Fibroblast of the aortic adventitia (primary cell): ENCODE results near the gene ZNF101. TPM values are rescaled to one million over a fixed set of nuclear protein-coding genes. Genes with fewer than 3 reads are reported as not detected.

Experiments
- DNase-seq: peaks from one replicate; pipeline ENCODE4 v3.0.0-alpha.2; 2010; ENCODE audit warnings: low read depth
- H3K4me3 ChIP-seq: 2 replicates; pipeline ENCODE4 v1.5.1; 2011; ENCODE audit warnings: low read depth, mild to moderate bottlenecking, control low read depth, low read length, moderate library complexity
- small RNA-seq: library from RNA; depleted of rRNA; stranded (forward); fragments of <200 nt; gene quantifications from one replicate; pipeline ENCODE3, GENCODE V24; 2012
- total RNA-seq: library from RNA; depleted of rRNA; stranded (reverse); fragments of >200 nt; gene quantifications from 2 replicates; pipeline ENCODE4 v1.2.3, GENCODE V29; 2012; ENCODE audit warnings: low replicate concordance
- TF ChIP-seq, protein P1 (sequence below): IDR thresholded peaks from 2 replicates; pipeline ENCODE4 v1.5.1; 2011; ENCODE audit warnings: mild to moderate bottlenecking, low read length, control low read depth, inconsistent platforms; ENCODE audit not compliant: insufficient read depth

ZNF101 gene
- total RNA-seq, 1 donor, result 6.8 TPM

DNA sequence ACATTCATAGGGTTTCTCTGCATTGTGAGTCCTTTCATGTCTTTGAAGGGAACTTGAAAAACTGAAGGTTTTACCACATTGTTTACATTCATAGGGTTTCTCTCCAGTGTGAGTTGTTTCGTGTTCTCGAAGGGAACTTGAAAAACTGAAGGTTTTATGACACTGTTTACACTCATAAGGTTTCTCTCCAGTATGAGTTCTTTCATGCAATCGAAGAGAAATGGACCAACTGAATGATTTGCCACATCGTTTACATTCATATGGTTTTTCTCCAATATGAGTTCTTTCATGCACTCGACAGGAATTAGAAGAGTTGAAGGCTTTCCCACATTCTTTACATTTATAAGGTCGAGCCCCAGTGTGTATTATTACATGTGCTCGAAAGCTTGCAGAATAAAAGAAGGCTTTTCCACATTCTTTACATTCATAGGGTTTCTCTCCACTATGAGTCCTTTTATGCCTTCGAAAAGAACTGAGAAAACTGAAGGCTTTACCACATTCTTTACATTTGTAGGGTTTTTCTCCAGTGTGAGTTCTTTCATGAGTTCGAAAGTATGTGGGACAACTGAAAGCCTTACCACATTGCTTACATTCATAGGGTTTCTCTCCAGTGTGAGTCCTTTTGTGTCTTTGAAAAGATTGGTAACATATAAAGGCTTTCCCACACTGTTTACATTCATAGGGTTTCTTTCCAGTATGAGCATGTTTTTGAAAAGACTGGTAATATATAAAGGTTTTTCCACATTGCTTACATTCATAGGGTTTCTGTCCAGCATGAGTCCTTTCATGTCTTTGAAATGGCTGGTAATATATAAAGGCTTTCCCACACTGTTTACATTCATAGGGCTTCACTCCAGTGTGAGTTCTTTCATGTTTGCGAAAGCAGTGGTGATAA, 43.5 kb downstream of the ZNF101 start:
- TF ChIP-seq, protein P1, sequence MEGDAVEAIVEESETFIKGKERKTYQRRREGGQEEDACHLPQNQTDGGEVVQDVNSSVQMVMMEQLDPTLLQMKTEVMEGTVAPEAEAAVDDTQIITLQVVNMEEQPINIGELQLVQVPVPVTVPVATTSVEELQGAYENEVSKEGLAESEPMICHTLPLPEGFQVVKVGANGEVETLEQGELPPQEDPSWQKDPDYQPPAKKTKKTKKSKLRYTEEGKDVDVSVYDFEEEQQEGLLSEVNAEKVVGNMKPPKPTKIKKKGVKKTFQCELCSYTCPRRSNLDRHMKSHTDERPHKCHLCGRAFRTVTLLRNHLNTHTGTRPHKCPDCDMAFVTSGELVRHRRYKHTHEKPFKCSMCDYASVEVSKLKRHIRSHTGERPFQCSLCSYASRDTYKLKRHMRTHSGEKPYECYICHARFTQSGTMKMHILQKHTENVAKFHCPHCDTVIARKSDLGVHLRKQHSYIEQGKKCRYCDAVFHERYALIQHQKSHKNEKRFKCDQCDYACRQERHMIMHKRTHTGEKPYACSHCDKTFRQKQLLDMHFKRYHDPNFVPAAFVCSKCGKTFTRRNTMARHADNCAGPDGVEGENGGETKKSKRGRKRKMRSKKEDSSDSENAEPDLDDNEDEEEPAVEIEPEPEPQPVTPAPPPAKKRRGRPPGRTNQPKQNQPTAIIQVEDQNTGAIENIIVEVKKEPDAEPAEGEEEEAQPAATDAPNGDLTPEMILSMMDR, result no peak
- no peak overlapping the region for H3K4me3 ChIP-seq
- DNase-seq, result no peak

DNA sequence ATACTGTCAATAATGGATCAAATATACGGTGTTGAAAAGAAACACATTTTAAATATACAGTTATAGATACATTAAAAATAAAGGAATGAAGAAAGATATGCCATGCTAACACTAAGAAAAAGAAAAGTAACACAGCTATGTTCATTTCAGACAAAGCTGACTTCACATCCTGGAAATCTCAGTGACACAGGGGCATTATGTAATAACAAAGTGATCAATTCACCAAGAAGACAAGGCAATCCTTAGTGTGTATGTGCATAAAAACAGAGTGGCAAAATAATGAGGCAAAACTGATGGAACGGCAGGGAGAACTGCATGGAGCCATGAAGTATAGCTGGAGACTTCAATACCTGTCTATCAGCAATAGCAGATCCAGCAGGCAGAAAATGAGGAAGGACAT, 51.2 kb downstream of the ZNF101 start:
- no peak for DNase-seq
- no peak overlapping the region for H3K4me3 ChIP-seq
- TF ChIP-seq, protein P1, result no peak

GRCh38 chr19:19721896-19722295, 53.3 kb downstream of the ZNF101 start:
- TF ChIP-seq, protein P1, result no peak
- no peak for DNase-seq
- no peak overlapping the region for H3K4me3 ChIP-seq

- TF ChIP-seq, protein P1, result peak; percentile 34
- DNase-seq, result peak; percentile 92
- H3K4me3 ChIP-seq, result peak within 1 kb of the TSS; percentile 98
Measured at GRCh38 chr19:19732579-19733501, 64.2 kb downstream of the ZNF101 start, which contains the start of gene ZNF14. TSS of gene ZNF14 (minus strand) at chr19:19733112. CDS start at chr19:19732958, 154 bp downstream.

Small RNAs within 50 kb of the gene (small RNA-seq; reads per million reads assigned to genes)
- gene AC011458.2, result not detected

Other genes with a start within 250 kb of the ZNF101 start
- gene TSSK6, start 153.3 kb upstream of the ZNF101 start, total RNA-seq, result 1.9 and 4.3 TPM in 2 replicates
- gene NDUFA13, start 152.6 kb upstream of the ZNF101 start, total RNA-seq, result 127 and 166 TPM in 2 replicates
- 0.45 and 1.4 TPM in 2 replicates for gene YJEFN3, start 139.9 kb upstream of the ZNF101 start, total RNA-seq
- gene CILP2, start 130.6 kb upstream of the ZNF101 start, total RNA-seq, result 0.18 and 2.5 TPM in 2 replicates
- 0.33 and 0.45 TPM in 2 replicates for gene PBX4, start 50.2 kb upstream of the ZNF101 start, total RNA-seq
- 0.33 and 1.1 TPM in 2 replicates for gene LPAR2, start 40.6 kb upstream of the ZNF101 start, total RNA-seq
- 2.0 and 3.2 TPM in 2 replicates for gene GMIP, start 25.2 kb upstream of the ZNF101 start, total RNA-seq
- gene ATP13A1, start 5.2 kb upstream of the ZNF101 start, total RNA-seq, result 35.1 and 173 TPM in 2 replicates
- 3.8 and 4.6 TPM in 2 replicates for gene ZNF14, start 64.3 kb downstream of the ZNF101 start, total RNA-seq
- gene ZNF506, start 152.9 kb downstream of the ZNF101 start, total RNA-seq, result 7.1 and 14.8 TPM in 2 replicates
- gene ZNF253, start 197.0 kb downstream of the ZNF101 start, total RNA-seq, result 2.3 and 7.0 TPM in 2 replicates
- gene ZNF93, start 232.1 kb downstream of the ZNF101 start, total RNA-seq, result 2.0 and 10.0 TPM in 2 replicates